Activated CD8-positive, alpha-beta memory T cell treated with anti-CD3 and anti-CD28 coated beads for 24 hours (primary cell): ENCODE data around the gene FAAP100.
A peak's percentile ranks its signal among the peaks of the same experiment; 100 is the strongest.

Experiments used
- DNase-seq: peaks from one replicate; pipeline ENCODE4 v3.0.0-alpha.2; 2020

FAAP100 gene

GRCh38 chr17:81509972-81510784 lies 42.0 kb downstream of the FAAP100 start:
- peak; percentile 67 for DNase-seq

GRCh38 chr17:81509207-81509971 lies 42.8 kb downstream of the FAAP100 start:
- peak; percentile 69 for DNase-seq

GRCh38 chr17:81508639-81509206 lies 43.4 kb downstream of the FAAP100 start:
- DNase-seq = no peak

- no peak for DNase-seq
These were observed 48.5 kb downstream of the FAAP100 start for GRCh38 chr17:81503619-81504018.

- no peak for DNase-seq
These were observed 49.6 kb downstream of the FAAP100 start for GRCh38 chr17:81502471-81503017.

- no peak for DNase-seq
These were observed 52.1 kb downstream of the FAAP100 start for GRCh38 chr17:81500047-81500446.

GRCh38 chr17:81499601-81499970 lies 52.6 kb downstream of the FAAP100 start:
- DNase-seq = no peak

- DNase-seq = no peak
These were observed 53.1 kb downstream of the FAAP100 start for GRCh38 chr17:81498953-81499600.

GRCh38 chr17:81494626-81495377 lies 57.4 kb downstream of the FAAP100 start:
- no peak for DNase-seq

GRCh38 chr17:81493198-81494038 lies 58.7 kb downstream of the FAAP100 start:
- no peak for DNase-seq

GRCh38 chr17:81492706-81493105 lies 59.4 kb downstream of the FAAP100 start:
- no peak for DNase-seq

- DNase-seq = no peak
These were observed 60.0 kb downstream of the FAAP100 start for GRCh38 chr17:81492202-81492601.

GRCh38 chr17:81491761-81492160 lies 60.4 kb downstream of the FAAP100 start:
- DNase-seq = no peak

GRCh38 chr17:81491181-81491581 lies 61.0 kb downstream of the FAAP100 start:
- DNase-seq = no peak

- no peak for DNase-seq
These were observed 61.9 kb downstream of the FAAP100 start for GRCh38 chr17:81489998-81490992.
